Hepatic stellate cell (primary cell): ENCODE measurements around the gene ELFN2.
"Not testable (repeated sequence)": the region's sequence is repeated elsewhere in the genome, so short reads cannot be mapped to it uniquely, and the experiment has no call there.

ENCODE experiments used
- DNase-seq: peaks from one replicate; pipeline ENCODE4 v3.0.0; 2011; ENCODE audit warnings: low spot score

ELFN2 gene

GRCh38 chr22:37334859-37335805 lies 92.1 kb downstream of the ELFN2 start:
- no peak for DNase-seq

GRCh38 chr22:37334461-37334858 lies 92.8 kb downstream of the ELFN2 start:
- no peak for DNase-seq

- no peak for DNase-seq
Measured at GRCh38 chr22:37333724-37334460, 93.4 kb downstream of the ELFN2 start.

- no peak for DNase-seq
Measured at GRCh38 chr22:37331856-37332536, 95.3 kb downstream of the ELFN2 start.

GRCh38 chr22:37331034-37331428 lies 96.2 kb downstream of the ELFN2 start:
- peak; percentile 78 for DNase-seq

GRCh38 chr22:37330200-37331033 lies 96.9 kb downstream of the ELFN2 start:
- peak; percentile 77 for DNase-seq

GRCh38 chr22:37329238-37330140 lies 97.8 kb downstream of the ELFN2 start:
- DNase-seq, result no peak

GRCh38 chr22:37328538-37329237 lies 98.6 kb downstream of the ELFN2 start:
- not testable (repeated sequence) for DNase-seq

GRCh38 chr22:37328017-37328416 lies 99.3 kb downstream of the ELFN2 start:
- DNase-seq, result peak; percentile 78

- DNase-seq, result no peak
Measured at GRCh38 chr22:37326726-37327125, 100.6 kb downstream of the ELFN2 start.

- no peak for DNase-seq
Measured at GRCh38 chr22:37325039-37325395, 102.3 kb downstream of the ELFN2 start.

GRCh38 chr22:37324340-37325038 lies 102.8 kb downstream of the ELFN2 start:
- DNase-seq, result no peak

GRCh38 chr22:37320726-37321677 lies 106.3 kb downstream of the ELFN2 start:
- no peak for DNase-seq

GRCh38 chr22:37319469-37319868 lies 107.8 kb downstream of the ELFN2 start:
- DNase-seq, result no peak

GRCh38 chr22:37318364-37319109 lies 108.7 kb downstream of the ELFN2 start:
- no peak for DNase-seq
